ENCODE results near the gene PEX5L.

DNA sequence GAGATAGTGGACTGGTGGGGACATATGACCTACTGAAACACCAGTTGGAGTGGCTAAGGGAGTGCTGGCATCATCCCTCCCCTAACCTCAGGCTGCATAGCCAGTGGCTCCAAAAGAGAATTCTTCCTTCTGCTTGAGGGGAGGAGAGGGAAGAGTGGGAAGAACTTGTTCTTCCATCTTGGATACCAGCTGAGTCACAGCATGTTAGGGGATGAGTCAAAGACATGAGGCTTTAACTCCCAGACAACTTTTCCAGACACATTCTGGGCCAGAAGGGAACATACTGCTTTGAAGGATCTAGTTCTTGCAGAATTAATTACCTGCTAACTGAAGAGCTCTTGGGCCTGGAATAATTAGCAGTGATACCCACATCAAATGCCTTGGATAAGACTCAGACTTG is 36.8 kb upstream of the PEX5L start:
- TF ChIP-seq, protein P1, sequence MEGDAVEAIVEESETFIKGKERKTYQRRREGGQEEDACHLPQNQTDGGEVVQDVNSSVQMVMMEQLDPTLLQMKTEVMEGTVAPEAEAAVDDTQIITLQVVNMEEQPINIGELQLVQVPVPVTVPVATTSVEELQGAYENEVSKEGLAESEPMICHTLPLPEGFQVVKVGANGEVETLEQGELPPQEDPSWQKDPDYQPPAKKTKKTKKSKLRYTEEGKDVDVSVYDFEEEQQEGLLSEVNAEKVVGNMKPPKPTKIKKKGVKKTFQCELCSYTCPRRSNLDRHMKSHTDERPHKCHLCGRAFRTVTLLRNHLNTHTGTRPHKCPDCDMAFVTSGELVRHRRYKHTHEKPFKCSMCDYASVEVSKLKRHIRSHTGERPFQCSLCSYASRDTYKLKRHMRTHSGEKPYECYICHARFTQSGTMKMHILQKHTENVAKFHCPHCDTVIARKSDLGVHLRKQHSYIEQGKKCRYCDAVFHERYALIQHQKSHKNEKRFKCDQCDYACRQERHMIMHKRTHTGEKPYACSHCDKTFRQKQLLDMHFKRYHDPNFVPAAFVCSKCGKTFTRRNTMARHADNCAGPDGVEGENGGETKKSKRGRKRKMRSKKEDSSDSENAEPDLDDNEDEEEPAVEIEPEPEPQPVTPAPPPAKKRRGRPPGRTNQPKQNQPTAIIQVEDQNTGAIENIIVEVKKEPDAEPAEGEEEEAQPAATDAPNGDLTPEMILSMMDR (IDR thresholded peaks at IDR 0.05): no peak
- TF ChIP-seq ELF1 (IDR thresholded peaks at IDR 0.05) (no peak), CHD2 (IDR thresholded peaks at IDR 0.05; ENCODE audit: low read length, partially characterized antibody) (no peak), POLR2AphosphoS5 (IDR thresholded peaks at IDR 0.05; ENCODE audit: low read depth, low read length) (no peak)

Data from SK-N-SH (cell line).